HG03175 (cell line): ENCODE data around the gene BTRC.
"Not testable (repeated sequence)": the region's sequence is repeated elsewhere in the genome, so short reads cannot be mapped to it uniquely, and the experiment has no call there.

Experiments used
- ATAC-seq: cut with Tn5 transposase; IDR thresholded peaks from one replicate; pipeline ENCODE4 v1.9.1; 2021; ENCODE audit warnings: mild to moderate bottlenecking, moderate library complexity; ENCODE audit not compliant: unreplicated experiment

Gene BTRC

GRCh38 chr10:101385866-101386658 is 32.1 kb downstream of the BTRC start:
- no peak for ATAC-seq

GRCh38 chr10:101386659-101387259 is 32.8 kb downstream of the BTRC start:
- ATAC-seq: no peak

GRCh38 chr10:101388676-101389276 is 34.8 kb downstream of the BTRC start:
- ATAC-seq: no peak

- not testable (repeated sequence) for ATAC-seq
These were observed 35.6 kb downstream of the BTRC start for GRCh38 chr10:101389532-101389931.

- ATAC-seq: no peak
These were observed 36.1 kb downstream of the BTRC start for GRCh38 chr10:101389986-101390531.

GRCh38 chr10:101393378-101393777 is 39.4 kb downstream of the BTRC start:
- ATAC-seq: no peak

- ATAC-seq: no peak
These were observed 40.7 kb downstream of the BTRC start for GRCh38 chr10:101394524-101395133.

GRCh38 chr10:101397140-101397539 is 43.2 kb downstream of the BTRC start:
- no peak for ATAC-seq

- no peak for ATAC-seq
These were observed 46.6 kb downstream of the BTRC start for GRCh38 chr10:101400585-101400984.

GRCh38 chr10:101402711-101403110 is 48.7 kb downstream of the BTRC start:
- no peak for ATAC-seq

GRCh38 chr10:101403161-101403560 is 49.2 kb downstream of the BTRC start:
- no peak for ATAC-seq

GRCh38 chr10:101405001-101405400 is 51.0 kb downstream of the BTRC start:
- no peak for ATAC-seq

- no peak for ATAC-seq
These were observed 57.6 kb downstream of the BTRC start for GRCh38 chr10:101411598-101411997.

- ATAC-seq: no peak
These were observed 60.1 kb downstream of the BTRC start for GRCh38 chr10:101414034-101414433.

GRCh38 chr10:101415884-101416283 is 61.9 kb downstream of the BTRC start:
- ATAC-seq: no peak

- ATAC-seq: not testable (repeated sequence)
These were observed 68.0 kb downstream of the BTRC start for GRCh38 chr10:101421967-101422366.

GRCh38 chr10:101425535-101425934 is 71.6 kb downstream of the BTRC start:
- no peak for ATAC-seq

- no peak for ATAC-seq
These were observed 74.1 kb downstream of the BTRC start for GRCh38 chr10:101428036-101428435.

- ATAC-seq: no peak
These were observed 75.5 kb downstream of the BTRC start for GRCh38 chr10:101429423-101429822.

- no peak for ATAC-seq
These were observed 82.3 kb downstream of the BTRC start for GRCh38 chr10:101436302-101436701.

- ATAC-seq: no peak
These were observed 85.0 kb downstream of the BTRC start for GRCh38 chr10:101438881-101439391.
